Measurements from ENCODE around the gene PSENEN. TPM values are rescaled to one million over a fixed set of nuclear protein-coding genes. Genes with fewer than 3 reads are reported as not detected.

The PSENEN gene
- total RNA-seq, 3 donors from 2014 or later: 37.4 to 54.1 (median 54.0) TPM

DNA sequence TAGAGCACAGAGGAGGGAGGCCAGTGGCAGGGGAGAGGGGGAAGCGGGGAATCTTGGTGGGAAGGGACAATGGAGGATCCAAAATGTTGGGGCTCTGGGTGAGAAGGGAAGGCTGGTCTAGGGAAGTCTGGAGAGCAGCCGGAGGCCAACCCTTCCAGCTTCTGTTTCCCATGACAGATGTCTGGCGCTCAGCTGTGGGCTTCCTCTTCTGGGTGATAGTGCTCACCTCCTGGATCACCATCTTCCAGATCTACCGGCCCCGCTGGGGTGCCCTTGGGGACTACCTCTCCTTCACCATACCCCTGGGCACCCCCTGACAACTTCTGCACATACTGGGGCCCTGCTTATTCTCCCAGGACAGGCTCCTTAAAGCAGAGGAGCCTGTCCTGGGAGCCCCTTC is 1.1 kb downstream of the PSENEN start:
- intact Hi-C loops (cut with DNase I; ENCODE audit: low total_unique reads): no loop called here
- no peaks in the 10 kb centered on the region for H3K27me3 ChIP-seq
- no peak for TF ChIP-seq CTCF (IDR thresholded peaks at IDR 0.05)
- TF ChIP-seq POLR2A (IDR thresholded peaks at IDR 0.05): no peak
- H3K36me3 ChIP-seq: no peaks in the 10 kb centered on the region
- peak overlapping the region in 2 of 3 donors; percentile 97 to 98 for H3K4me3 ChIP-seq
- H3K27ac ChIP-seq: peak overlapping the region in 1 of 2 donors; percentile 100
- H3K4me1 ChIP-seq: peaks cover 2 to 22% of the 10 kb centered on the region in 2 donors
- H3K9me3 ChIP-seq: no peaks in the 10 kb centered on the region
- DNase-seq (ENCODE audit: low spot score in 2 of 2): no peak

DNA sequence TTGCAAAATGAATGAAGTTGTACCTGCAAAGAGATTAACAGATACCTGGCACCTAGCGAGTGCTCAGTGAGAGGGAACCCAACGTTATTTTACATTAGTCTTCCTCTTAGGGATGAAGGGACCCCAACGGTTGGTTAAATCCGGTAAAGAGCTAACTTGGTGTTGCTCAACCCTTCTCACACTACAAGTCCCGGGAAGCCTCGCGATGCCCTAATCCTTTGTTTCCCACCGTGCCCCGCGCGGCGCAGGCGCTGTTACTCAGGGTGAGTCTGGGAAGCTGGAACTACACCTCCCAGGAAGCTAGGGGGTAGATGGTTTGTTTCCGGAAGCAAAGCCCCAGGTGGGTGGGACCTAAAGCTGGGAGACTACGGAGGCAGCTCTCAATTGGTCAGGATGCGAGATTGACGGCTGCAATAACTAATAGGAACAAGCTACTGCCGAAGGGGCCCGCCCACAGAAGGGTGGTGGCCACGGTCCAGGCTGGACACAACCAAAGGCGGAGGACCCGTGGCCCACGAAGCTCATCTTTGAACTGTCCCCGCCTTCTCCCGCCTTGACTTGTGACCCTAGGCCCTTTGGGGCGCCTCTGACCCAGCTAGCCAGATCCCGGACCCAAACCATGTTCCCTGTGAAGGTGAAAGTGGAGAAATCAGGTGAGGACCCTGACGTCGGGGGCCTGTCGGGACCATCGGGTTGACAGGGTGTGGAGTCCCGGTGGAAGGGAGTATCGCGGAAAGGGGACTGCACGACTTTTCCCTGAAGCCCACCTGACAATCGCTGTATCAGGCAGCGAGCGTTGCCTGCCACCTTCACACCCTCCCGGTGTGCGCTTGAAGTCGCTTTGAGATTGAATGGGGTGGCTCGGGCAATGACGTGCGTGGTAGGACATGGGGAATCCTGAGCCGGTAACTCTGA is 2.9 kb downstream of the PSENEN start, which contains the start of gene LIN37:
TSS of gene LIN37 (plus strand) at position 471 of the 915 bp plus-strand sequence. CDS start at position 620, 149 bp downstream.
- TF ChIP-seq CTCF (IDR thresholded peaks at IDR 0.05): peak; percentile 22 to 45 (median 24)
- peak; percentile 84 to 89 (median 87) for TF ChIP-seq POLR2AphosphoS5 (IDR thresholded peaks at IDR 0.05)
- TF ChIP-seq POLR2A (IDR thresholded peaks at IDR 0.05): peak; percentile 85
- H3K4me3 ChIP-seq: peak within 1 kb of the TSS; percentile 82 to 94 (median 88)
- DNase-seq (ENCODE audit: low spot score in 2 of 2): peak; percentile 99 to 100
- peaks cover 2 to 22% of the 10 kb centered on the region in 2 donors for H3K4me1 ChIP-seq
- no peaks in the 10 kb centered on the region for H3K9me3 ChIP-seq
- H3K36me3 ChIP-seq: peaks cover 4% of the 10 kb centered on the region
- peak within 1 kb of the TSS; percentile 84 to 86 for H3K27ac ChIP-seq
- intact Hi-C loops (cut with DNase I; ENCODE audit: low total_unique reads): no loop called here
- no peaks in the 10 kb centered on the region for H3K27me3 ChIP-seq

- intact Hi-C loops (cut with DNase I; ENCODE audit: low total_unique reads): no loop called here
- H3K27ac ChIP-seq: peak overlapping the region; percentile 52 to 78
- H3K27me3 ChIP-seq: no peaks in the 10 kb centered on the region
- DNase-seq (ENCODE audit: low spot score in 2 of 2): no peak
- H3K9me3 ChIP-seq: no peaks in the 10 kb centered on the region
- peaks cover 2 to 17% of the 10 kb centered on the region in 2 donors for H3K4me1 ChIP-seq
- H3K4me3 ChIP-seq: peak overlapping the region in 1 of 3 donors; percentile 34
- no peak for TF ChIP-seq CTCF (IDR thresholded peaks at IDR 0.05)
- no peak for TF ChIP-seq POLR2AphosphoS5 (IDR thresholded peaks at IDR 0.05)
- no peak for TF ChIP-seq POLR2A (IDR thresholded peaks at IDR 0.05)
- peaks cover 4% of the 10 kb centered on the region for H3K36me3 ChIP-seq
Observed at GRCh38 chr19:35750167-35750566, 4.7 kb downstream of the PSENEN start.

DNA sequence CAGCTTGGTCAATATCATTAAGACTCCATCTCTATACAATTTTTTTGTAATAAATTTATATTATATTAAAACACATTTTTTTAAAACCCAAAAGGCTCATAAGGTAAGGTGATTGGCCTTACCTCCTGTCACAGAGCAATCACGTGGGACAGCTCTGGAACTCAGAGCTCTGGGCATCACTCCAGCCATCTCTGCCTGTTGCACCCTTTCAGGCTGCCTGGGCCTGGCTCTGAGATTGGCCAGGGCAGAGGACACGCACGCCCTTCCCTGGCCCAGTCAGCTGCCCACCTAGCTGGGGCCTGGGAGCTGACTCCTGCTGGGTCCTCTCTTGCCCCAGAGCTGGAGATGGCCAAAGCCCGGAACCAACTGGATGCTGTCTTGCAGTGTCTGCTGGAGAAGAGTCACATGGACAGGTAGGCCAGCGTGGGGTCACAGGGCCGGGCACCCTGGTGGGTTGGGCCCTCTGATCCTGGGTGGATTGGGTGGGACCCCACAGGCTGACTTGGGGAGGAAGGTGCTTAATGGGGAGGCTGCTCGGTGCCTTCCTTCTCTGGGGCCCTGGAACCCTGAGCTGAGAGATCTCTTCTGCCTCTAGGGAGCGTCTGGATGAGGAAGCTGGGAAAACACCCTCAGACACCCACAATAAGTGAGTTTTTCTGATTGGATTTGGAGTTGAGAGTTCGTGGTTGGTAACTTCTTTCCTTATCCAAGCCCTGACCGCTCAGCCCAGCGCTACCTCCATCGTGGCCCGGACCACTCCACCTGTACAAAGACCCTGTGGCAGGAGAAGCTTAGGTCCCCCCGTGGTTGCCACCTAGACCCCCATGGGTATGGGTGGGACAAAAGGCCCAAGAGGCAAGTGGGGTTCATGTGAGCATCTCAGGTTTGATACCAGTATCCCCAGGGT is 6.6 kb downstream of the PSENEN start:
- no peak for TF ChIP-seq CTCF (IDR thresholded peaks at IDR 0.05)
- TF ChIP-seq POLR2AphosphoS5 (IDR thresholded peaks at IDR 0.05): no peak
- no peak overlapping the region for H3K4me3 ChIP-seq
- peaks cover 2 to 5% of the 10 kb centered on the region in 2 donors for H3K4me1 ChIP-seq
- no peaks in the 10 kb centered on the region for H3K9me3 ChIP-seq
- intact Hi-C loops (cut with DNase I; ENCODE audit: low total_unique reads): no loop called here
- no peaks in the 10 kb centered on the region for H3K27me3 ChIP-seq
- H3K27ac ChIP-seq: no peak overlapping the region
- no peak for DNase-seq (ENCODE audit: low spot score in 2 of 2)
- peaks cover 4% of the 10 kb centered on the region for H3K36me3 ChIP-seq
